ENCODE data around the gene ITGB4. TPM values are rescaled to one million over a fixed set of nuclear protein-coding genes. Genes with fewer than 3 reads are reported as not detected.

Gene ITGB4
- total RNA-seq, 2 donors from 2014 or later: 3.4 to 5.1 TPM

DNA sequence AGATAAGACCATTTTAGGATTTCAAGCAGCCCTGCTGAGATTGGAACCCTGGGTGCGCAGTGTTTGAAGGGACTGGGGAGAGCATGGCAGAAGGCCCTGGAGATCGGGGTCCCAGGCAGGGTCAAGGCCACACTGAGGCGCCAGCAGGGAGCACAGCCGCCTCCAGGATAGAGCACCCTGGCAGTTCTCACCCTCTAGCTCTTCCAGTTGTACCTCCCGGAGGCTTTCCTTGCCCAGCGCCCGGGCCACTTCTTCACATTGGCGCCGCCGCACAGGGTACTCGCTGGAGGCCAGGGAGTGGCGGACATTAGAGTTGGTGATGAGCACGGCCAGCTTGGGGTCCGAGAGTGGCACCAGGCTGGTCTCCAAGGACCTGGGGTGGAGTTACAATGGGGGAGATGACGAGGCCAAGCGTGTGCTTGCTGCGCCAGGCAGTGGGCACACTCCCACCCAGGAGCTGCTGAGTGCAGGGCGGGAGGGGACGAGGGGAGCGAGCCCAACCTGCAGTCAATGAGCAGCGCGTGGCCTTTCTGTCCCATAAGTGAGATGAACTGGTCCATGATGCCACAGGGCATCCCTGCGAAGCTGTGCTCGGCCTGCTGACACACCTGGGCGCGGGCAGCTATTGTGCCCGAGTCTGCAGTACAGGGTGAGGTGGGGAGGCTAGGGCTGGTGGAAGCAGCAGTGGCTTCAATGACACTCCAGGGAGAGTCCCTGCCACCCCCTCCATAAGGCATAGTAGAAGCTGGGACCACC lies 41.4 kb downstream of the ITGB4 start:
- Histone ChIP-seq H3K9ac (ENCODE audit: extremely low read depth, low read length, poor library complexity, severe bottlenecking) (no peak overlapping the region), H3K9me3 (ENCODE audit: control insufficient read depth, low read length) (no peaks in the 10 kb centered on the region), H3K27me3 (ENCODE audit: control insufficient read depth, insufficient read depth, low read length, poor library complexity, severe bottlenecking) (no peaks in the 10 kb centered on the region), H3K4me1 (ENCODE audit: control insufficient read depth, insufficient read depth, low read length) (peaks cover 5% of the 10 kb centered on the region), H3K4me3 (ENCODE audit: low read length) (no peak overlapping the region), H3K27ac (ENCODE audit: low read depth, low read length) (no peak overlapping the region), H3K36me3 (ENCODE audit: control insufficient read depth, insufficient read depth, low read length) (no peaks in the 10 kb centered on the region)
- no peak for DNase-seq
- H3K4me1 Mint-ChIP-seq: peaks cover 7% of the 10 kb centered on the region
- no peaks in the 10 kb centered on the region for H3K36me3 Mint-ChIP-seq (ENCODE audit: low read depth)
- no peaks in the 10 kb centered on the region for H3K9me3 Mint-ChIP-seq
- TF ChIP-seq, protein P1, sequence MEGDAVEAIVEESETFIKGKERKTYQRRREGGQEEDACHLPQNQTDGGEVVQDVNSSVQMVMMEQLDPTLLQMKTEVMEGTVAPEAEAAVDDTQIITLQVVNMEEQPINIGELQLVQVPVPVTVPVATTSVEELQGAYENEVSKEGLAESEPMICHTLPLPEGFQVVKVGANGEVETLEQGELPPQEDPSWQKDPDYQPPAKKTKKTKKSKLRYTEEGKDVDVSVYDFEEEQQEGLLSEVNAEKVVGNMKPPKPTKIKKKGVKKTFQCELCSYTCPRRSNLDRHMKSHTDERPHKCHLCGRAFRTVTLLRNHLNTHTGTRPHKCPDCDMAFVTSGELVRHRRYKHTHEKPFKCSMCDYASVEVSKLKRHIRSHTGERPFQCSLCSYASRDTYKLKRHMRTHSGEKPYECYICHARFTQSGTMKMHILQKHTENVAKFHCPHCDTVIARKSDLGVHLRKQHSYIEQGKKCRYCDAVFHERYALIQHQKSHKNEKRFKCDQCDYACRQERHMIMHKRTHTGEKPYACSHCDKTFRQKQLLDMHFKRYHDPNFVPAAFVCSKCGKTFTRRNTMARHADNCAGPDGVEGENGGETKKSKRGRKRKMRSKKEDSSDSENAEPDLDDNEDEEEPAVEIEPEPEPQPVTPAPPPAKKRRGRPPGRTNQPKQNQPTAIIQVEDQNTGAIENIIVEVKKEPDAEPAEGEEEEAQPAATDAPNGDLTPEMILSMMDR (conservative IDR thresholded peaks at IDR 0.05): no peak
- no peak overlapping the region for H3K4me3 Mint-ChIP-seq
- 93 to 98% methylated on average over 17 to 27 of the region's 27 CpGs for WGBS, 2 experiments (ENCODE audit: insufficient coverage in 1 of 2, insufficient read length in 1 of 2)
- no peaks in the 10 kb centered on the region for H3K27me3 Mint-ChIP-seq (ENCODE audit: insufficient read depth)
- no peak overlapping the region for H3K27ac Mint-ChIP-seq

DNA sequence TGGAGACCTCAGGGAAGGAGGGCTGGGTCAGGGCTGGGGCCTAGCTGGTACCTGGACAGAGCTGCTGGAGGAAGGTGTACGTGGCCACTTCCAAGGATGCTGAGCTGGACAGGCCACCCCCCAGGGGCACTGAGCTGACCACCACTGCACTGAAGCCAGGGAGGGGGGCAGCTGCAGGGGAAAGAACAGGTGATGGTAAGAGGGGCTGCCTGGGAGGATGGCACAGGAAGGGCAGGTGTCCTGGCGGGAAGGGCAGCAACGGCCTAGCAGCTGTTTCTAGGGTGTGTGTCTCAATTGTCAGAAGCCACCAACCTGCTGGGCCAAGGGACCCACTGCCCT lies 42.0 kb downstream of the ITGB4 start:
- Mint-ChIP-seq H3K36me3 (ENCODE audit: low read depth) (no peaks in the 10 kb centered on the region), H3K27me3 (ENCODE audit: insufficient read depth) (no peaks in the 10 kb centered on the region), H3K4me3 (no peak overlapping the region), H3K27ac (no peak overlapping the region), H3K4me1 (peaks cover 7% of the 10 kb centered on the region), H3K9me3 (no peaks in the 10 kb centered on the region)
- Histone ChIP-seq H3K4me3 (ENCODE audit: low read length) (no peak overlapping the region), H3K9ac (ENCODE audit: extremely low read depth, low read length, poor library complexity, severe bottlenecking) (no peak overlapping the region), H3K4me1 (ENCODE audit: control insufficient read depth, insufficient read depth, low read length) (peaks cover 5% of the 10 kb centered on the region), H3K27me3 (ENCODE audit: control insufficient read depth, insufficient read depth, low read length, poor library complexity, severe bottlenecking) (no peaks in the 10 kb centered on the region), H3K9me3 (ENCODE audit: control insufficient read depth, low read length) (no peaks in the 10 kb centered on the region), H3K36me3 (ENCODE audit: control insufficient read depth, insufficient read depth, low read length) (no peaks in the 10 kb centered on the region), H3K27ac (ENCODE audit: low read depth, low read length) (no peak overlapping the region)
- DNase-seq: no peak
- 90 to 92% methylated on average over 2 to 3 of the region's 3 CpGs for WGBS, 2 experiments (ENCODE audit: insufficient coverage in 1 of 2, insufficient read length in 1 of 2)
- TF ChIP-seq, protein P1 (conservative IDR thresholded peaks at IDR 0.05): no peak

DNA sequence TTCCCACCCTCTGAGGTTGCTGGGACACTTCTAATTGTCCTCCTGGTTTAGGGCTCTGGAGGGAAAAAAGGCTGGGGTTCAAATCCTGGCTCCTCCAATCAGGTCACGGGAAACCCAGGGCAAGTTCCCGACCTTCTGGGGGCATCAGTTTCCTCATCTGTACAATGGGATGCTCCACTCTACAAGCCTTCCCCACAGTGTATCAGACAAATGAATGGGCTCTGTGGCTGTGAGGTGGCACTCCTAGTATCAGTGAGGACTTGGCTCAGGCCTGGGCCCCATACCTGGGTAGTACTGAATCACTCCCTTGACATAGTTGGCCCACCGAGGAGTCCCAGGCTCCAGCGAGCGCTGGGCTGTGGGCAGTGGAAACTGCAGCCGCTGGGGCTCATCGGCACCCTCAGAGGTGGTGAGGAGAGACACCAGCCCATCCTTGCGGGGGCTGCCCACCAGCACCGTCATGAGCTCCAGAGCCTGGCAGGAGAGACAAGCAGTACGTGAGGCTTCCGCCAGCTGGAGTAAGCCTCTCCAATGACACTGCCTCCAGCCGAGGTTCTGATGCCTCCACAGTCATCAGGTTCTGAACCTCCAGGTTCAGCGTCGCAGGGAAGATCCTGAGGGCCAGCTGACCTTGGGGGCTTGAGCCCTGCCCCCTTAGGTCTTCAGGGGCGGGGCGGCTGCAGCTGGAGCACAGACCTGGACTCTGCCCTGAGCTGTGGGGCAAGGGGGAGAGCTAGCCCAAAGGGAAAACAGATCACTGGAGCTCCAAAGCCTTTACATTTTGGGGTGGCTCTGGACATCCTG lies 42.6 kb downstream of the ITGB4 start:
- H3K4me3 Mint-ChIP-seq: peak overlapping the region; percentile 56
- H3K27me3 Mint-ChIP-seq (ENCODE audit: insufficient read depth): no peaks in the 10 kb centered on the region
- H3K27ac Mint-ChIP-seq: no peak overlapping the region
- no peaks in the 10 kb centered on the region for H3K36me3 Mint-ChIP-seq (ENCODE audit: low read depth)
- H3K4me3 ChIP-seq (ENCODE audit: low read length): peak overlapping the region; percentile 78
- H3K9me3 ChIP-seq (ENCODE audit: control insufficient read depth, low read length): no peaks in the 10 kb centered on the region
- H3K36me3 ChIP-seq (ENCODE audit: control insufficient read depth, insufficient read depth, low read length): no peaks in the 10 kb centered on the region
- DNase-seq: peak; percentile 63
- 86 to 95% methylated on average over 10 to 16 of the region's 16 CpGs for WGBS, 2 experiments (ENCODE audit: insufficient coverage in 1 of 2, insufficient read length in 1 of 2)
- H3K9me3 Mint-ChIP-seq: no peaks in the 10 kb centered on the region
- peak overlapping the region; percentile 40 for H3K9ac ChIP-seq (ENCODE audit: extremely low read depth, low read length, poor library complexity, severe bottlenecking)
- H3K4me1 ChIP-seq (ENCODE audit: control insufficient read depth, insufficient read depth, low read length): peaks cover 5% of the 10 kb centered on the region
- H3K27me3 ChIP-seq (ENCODE audit: control insufficient read depth, insufficient read depth, low read length, poor library complexity, severe bottlenecking): no peaks in the 10 kb centered on the region
- no peak overlapping the region for H3K27ac ChIP-seq (ENCODE audit: low read depth, low read length)
- TF ChIP-seq, protein P1 (conservative IDR thresholded peaks at IDR 0.05): no peak
- peaks cover 5% of the 10 kb centered on the region for H3K4me1 Mint-ChIP-seq
